AG04450 (cell line): ENCODE data around the gene CENPX. TPM values are rescaled to one million over a fixed set of nuclear protein-coding genes. Genes with fewer than 3 reads are reported as not detected.
"Not testable (repeated sequence)": the region's sequence is repeated elsewhere in the genome, so short reads cannot be mapped to it uniquely, and the experiment has no call there.

ENCODE experiments used
- CTCF ChIA-PET: fragments of 300-600, 350-600 bp; formaldehyde crosslinking; extraction: SDS; loops from one replicate; lab custom pipeline; 2022; ENCODE audit warnings: antibody characterized with exemption, inconsistent platforms; lab: Charles Lee
- POLR2A ChIA-PET: fragments of 350-600 bp; formaldehyde crosslinking; extraction: SDS; loops from one replicate; lab custom pipeline; 2021; ENCODE audit warnings: antibody characterized with exemption, inconsistent platforms; lab: Yijun Ruan, JAX
- DNase-seq: peaks from one replicate; pipeline ENCODE4 v3.0.0-alpha.2; 2011; ENCODE audit warnings: low read depth, low spot score
- H3K27ac ChIP-seq: one replicate; pipeline ENCODE4 v1.5.1; 2012; ENCODE audit warnings: low read depth, low read length, control low read depth
- H3K27me3 ChIP-seq: one replicate; pipeline ENCODE4 v1.6.0; 2012; ENCODE audit warnings: low read length; ENCODE audit not compliant: control insufficient read depth, insufficient read depth
- H3K4me3 ChIP-seq: 2 replicates; pipeline ENCODE4 v1.5.1; 2011; ENCODE audit warnings: mild to moderate bottlenecking, low read depth, low read length, control low read depth
- H3K9me3 ChIP-seq: 2 replicates; pipeline ENCODE4 v1.5.1; 2012; ENCODE audit warnings: low read length; ENCODE audit not compliant: control insufficient read depth, insufficient read depth
- polyA plus RNA-seq: library from polyadenylated mRNA; depleted of rRNA; stranded (reverse); fragments of >200 nt; gene quantifications from 2 replicates; pipeline ENCODE4 v1.2.3, GENCODE V29; 2011
- TF ChIP-seq, protein P1 (sequence below): IDR thresholded peaks from 2 replicates; pipeline ENCODE4 v1.5.1; 2011; ENCODE audit warnings: low read depth, low read length, control low read depth, inconsistent platforms

CENPX gene
- polyA plus RNA-seq, 1 experiment = 32.5 TPM

DNA sequence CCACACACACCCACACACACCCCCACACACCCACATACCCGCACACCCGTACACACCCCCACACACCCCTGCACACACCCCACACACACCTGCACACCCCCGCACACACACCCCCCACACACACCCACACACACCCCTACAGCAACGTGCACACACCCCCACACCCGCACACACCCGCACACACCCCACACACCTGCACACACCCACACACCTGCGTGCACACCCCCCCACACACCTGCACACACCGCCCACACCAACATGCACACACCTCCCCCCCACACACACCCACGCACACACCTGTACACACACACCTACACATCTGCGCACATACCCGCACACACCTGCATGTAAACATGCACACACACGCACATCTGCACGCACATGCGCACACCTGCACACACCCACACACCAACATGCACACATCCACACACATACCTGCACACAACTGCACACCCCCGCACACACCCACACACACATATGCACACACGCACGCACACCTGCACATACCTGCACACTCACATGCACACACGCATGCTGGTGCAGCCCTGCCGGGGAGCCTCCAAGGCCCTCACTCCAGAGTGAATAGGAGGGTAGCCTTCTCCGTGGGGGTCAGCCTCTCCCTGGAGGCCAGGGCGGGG is 37.8 kb downstream of the CENPX start:
- ChIA-PET CTCF (no interaction called here), POLR2A (no interaction called here)
- Histone ChIP-seq H3K9me3 (peaks cover 5% of the 10 kb centered on the region; the same call in 1 of the 2 replicates), H3K4me3 (no peak overlapping the region), H3K27me3 (no peaks in the 10 kb centered on the region), H3K27ac (no peak overlapping the region)
- TF ChIP-seq, protein P1, sequence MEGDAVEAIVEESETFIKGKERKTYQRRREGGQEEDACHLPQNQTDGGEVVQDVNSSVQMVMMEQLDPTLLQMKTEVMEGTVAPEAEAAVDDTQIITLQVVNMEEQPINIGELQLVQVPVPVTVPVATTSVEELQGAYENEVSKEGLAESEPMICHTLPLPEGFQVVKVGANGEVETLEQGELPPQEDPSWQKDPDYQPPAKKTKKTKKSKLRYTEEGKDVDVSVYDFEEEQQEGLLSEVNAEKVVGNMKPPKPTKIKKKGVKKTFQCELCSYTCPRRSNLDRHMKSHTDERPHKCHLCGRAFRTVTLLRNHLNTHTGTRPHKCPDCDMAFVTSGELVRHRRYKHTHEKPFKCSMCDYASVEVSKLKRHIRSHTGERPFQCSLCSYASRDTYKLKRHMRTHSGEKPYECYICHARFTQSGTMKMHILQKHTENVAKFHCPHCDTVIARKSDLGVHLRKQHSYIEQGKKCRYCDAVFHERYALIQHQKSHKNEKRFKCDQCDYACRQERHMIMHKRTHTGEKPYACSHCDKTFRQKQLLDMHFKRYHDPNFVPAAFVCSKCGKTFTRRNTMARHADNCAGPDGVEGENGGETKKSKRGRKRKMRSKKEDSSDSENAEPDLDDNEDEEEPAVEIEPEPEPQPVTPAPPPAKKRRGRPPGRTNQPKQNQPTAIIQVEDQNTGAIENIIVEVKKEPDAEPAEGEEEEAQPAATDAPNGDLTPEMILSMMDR = no peak
- DNase-seq = no peak

DNA sequence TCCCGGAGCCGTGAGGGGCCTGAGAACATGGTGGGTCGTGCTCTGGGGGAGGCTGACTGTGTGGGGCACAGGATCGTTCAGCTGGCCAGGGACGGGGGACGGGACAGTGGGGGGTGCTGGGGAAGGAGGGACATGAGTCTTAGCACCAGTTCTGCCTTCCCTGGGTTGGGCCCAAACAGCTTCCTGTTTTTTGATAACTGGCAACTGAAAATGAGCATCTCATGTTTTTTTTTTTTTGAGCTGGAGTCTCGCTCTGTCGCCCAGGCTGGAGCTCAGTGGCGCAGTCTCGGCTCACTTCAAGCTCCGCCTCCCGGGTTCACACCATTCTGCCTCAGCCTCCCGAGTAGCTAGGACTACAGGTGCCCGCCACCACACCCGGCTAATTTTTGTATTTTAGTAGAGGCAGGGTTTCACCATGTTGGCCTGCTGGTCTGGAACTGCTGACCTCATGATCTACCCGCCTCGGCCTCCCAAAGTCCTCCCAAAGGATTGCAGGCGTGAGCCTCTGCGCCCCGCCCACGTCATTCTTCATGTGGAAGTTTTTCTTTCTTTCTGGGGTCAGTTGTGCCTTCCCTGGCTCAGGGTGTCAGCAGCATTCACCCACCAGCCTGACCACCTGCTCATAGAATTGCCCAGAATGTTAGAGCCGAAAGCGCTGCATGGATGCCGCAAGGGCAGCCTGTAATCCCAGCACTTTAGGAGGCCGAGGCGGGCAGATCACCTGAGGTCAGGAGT is 38.9 kb downstream of the CENPX start:
- H3K4me3 ChIP-seq = no peak overlapping the region
- ChIA-PET CTCF (no interaction called here), POLR2A (interaction anchor here (0.8 kb wide), 1 partner anchor 20 kb away, joined by 4 read pairs; no protein-coding TSS in a partner anchor)

DNA sequence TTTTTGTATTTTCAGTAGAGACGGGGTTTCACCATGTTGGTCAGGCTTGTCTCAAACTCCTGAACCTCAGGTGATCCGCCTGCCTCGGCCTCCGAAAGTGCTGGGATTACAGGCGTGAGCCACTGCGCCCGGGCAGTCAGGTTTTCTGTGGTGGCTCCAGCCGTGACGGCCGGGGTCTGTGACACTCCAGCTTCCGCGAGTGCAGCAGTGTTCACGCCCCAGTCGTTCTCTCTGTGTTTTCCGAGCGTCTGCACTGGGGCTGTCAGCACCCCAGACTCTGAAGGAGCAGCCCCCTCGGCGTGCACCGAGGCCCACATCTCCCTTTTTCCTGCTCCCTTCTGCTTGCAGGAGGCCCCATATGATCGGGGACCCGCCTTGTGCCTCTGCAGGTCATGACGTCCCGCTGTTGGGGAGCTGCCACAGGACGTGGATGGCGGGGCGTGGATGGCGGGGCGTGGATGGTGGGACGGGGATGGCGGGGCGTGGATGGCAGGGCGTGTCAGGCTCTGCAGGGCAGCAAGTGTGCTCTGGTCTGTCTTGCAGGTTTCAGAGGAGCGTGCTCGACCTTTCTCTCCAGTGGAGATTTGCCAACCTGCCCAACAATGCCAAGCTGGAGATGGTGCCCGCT is 39.6 kb downstream of the CENPX start:
- Histone ChIP-seq H3K27ac (no peak overlapping the region), H3K9me3 (no peaks in the 10 kb centered on the region; the same call in 1 of the 2 replicates), H3K4me3 (no peak overlapping the region), H3K27me3 (no peaks in the 10 kb centered on the region)
- ChIA-PET CTCF (no interaction called here), POLR2A (no interaction called here)
- TF ChIP-seq, protein P1 = no peak
- no peak for DNase-seq

More for the DNA sequence above, 38.9 kb downstream of the CENPX start:
- TF ChIP-seq, protein P1 = no peak
- no peak for DNase-seq
- Histone ChIP-seq H3K9me3 (no peaks in the 10 kb centered on the region; the same call in 1 of the 2 replicates), H3K27ac (no peak overlapping the region), H3K27me3 (no peaks in the 10 kb centered on the region)

- H3K4me3 ChIP-seq, H3K9me3 ChIP-seq, H3K27ac ChIP-seq, POLR2A ChIA-PET, CTCF ChIA-PET, DNase-seq, H3K27me3 ChIP-seq: not testable (repeated sequence)
Measured at GRCh38 chr17:81981511-81981910, 41.2 kb downstream of the CENPX start.

GRCh38 chr17:81980707-81981343 is 41.9 kb downstream of the CENPX start:
- Histone ChIP-seq H3K9me3 (peaks cover 4% of the 10 kb centered on the region; the same call in 1 of the 2 replicates), H3K27me3 (no peaks in the 10 kb centered on the region), H3K27ac (no peak overlapping the region), H3K4me3 (no peak overlapping the region)
- ChIA-PET POLR2A (no interaction called here), CTCF (no interaction called here)
- DNase-seq = no peak
- TF ChIP-seq, protein P1 = no peak
